ENCODE measurements around the gene NSMCE1. TPM values are rescaled to one million over a fixed set of nuclear protein-coding genes. Genes with fewer than 3 reads are reported as not detected.

The NSMCE1 gene
- total and polyA plus RNA-seq, 2 of the 4 experiments (the other 2 are of a cell fraction) = 47.5 to 120 TPM

GRCh38 chr16:27203507-27204311, 64.9 kb downstream of the NSMCE1 start, which contains the start of gene KDM8:
Gene KDM8 (plus strand): TSS chr16:27203526. CDS start chr16:27210124, 6,598 bp downstream.
- Histone ChIP-seq H3K9ac (ENCODE audit: low read depth, low read length) (peak within 1 kb of the TSS; percentile 99), H4K20me1 (ENCODE audit: insufficient read depth, low read length) (no peaks in the 10 kb centered on the region), H3K14ac (replicated peaks; ENCODE audit: low read depth, low read length) (peak within 1 kb of the TSS; percentile 100), H3K27ac (ENCODE audit: insufficient read depth, low read length) (peak within 1 kb of the TSS; percentile 96), H3K4me1 (ENCODE audit: control insufficient read depth, insufficient read depth, low read length) (peaks cover 2% of the 10 kb centered on the region), H3K9me3 (ENCODE audit: control insufficient read depth, insufficient read depth, low read length) (no peaks in the 10 kb centered on the region), H3K23ac (ENCODE audit: low read depth, low read length) (peak within 1 kb of the TSS; percentile 99), H2BK15ac (ENCODE audit: low read depth, low read length) (peak within 1 kb of the TSS; percentile 100), H3K79me1 (ENCODE audit: low read depth in 1 of 2, low read length in 2 of 2) (peaks cover 15 to 27% of the 10 kb centered on the region in 2 experiments; a peak in 2 of 4 replicates), H3K18ac (ENCODE audit: low read depth, low read length) (peak within 1 kb of the TSS; percentile 98), H2BK20ac (ENCODE audit: low read depth, low read length) (peak within 1 kb of the TSS; percentile 88; the same call in 1 of the 2 replicates), H3K4ac (ENCODE audit: low read depth, low read length) (peak within 1 kb of the TSS; percentile 100), H3K4me2 (ENCODE audit: low read depth, low read length) (peak within 1 kb of the TSS; percentile 79), H3K4me3 (ENCODE audit: insufficient read depth, low read depth, low read length) (peak within 1 kb of the TSS; percentile 68), H2AK5ac (ENCODE audit: low read depth, low read length) (peak within 1 kb of the TSS; percentile 94), H4K5ac (ENCODE audit: low read depth, low read length) (peak within 1 kb of the TSS; percentile 99), H2BK120ac (ENCODE audit: low read depth, low read length) (peak within 1 kb of the TSS; percentile 98), H3K27me3 (ENCODE audit: control insufficient read depth, insufficient read depth, low read length) (no peaks in the 10 kb centered on the region), H3K36me3 (ENCODE audit: control insufficient read depth, insufficient read depth, low read length) (no peaks in the 10 kb centered on the region), H2AFZ (replicated peaks; ENCODE audit: low read length, poor library complexity) (peak within 1 kb of the TSS; percentile 100), H2BK5ac (ENCODE audit: low read depth, low read length, poor library complexity, severe bottlenecking) (peak within 1 kb of the TSS; percentile 97), H3K56ac (ENCODE audit: extremely low read depth, insufficient read depth, low read length) (peak within 1 kb of the TSS; percentile 100), H2AK9ac (replicated peaks; ENCODE audit: low read depth, low read length, poor library complexity) (peak within 1 kb of the TSS; percentile 94), H4K91ac (ENCODE audit: insufficient read depth, low read depth, low read length) (peak within 1 kb of the TSS; percentile 100), H3K9me1 (ENCODE audit: insufficient read depth, low read length) (peaks cover 3% of the 10 kb centered on the region), H4K8ac (ENCODE audit: low read depth in 2 of 2, low read length in 2 of 2) (peak within 1 kb of the TSS; percentile 90 to 100)
- peak; percentile 96 for ATAC-seq (ENCODE audit: low read depth)
- POLR2A ChIA-PET (ENCODE audit: unreplicated experiment) = interaction anchor here (1.1 to 1.5 kb wide), 2 partner anchors 18 to 26 kb away, joined by 5 read pairs; no protein-coding TSS in a partner anchor
- 0% methylated on average over 30 of the region's 70 CpGs; no CpG with 5 or more reads in 1 of the 2 experiments for WGBS, 2 experiments (ENCODE audit: extremely low coverage in 2 of 2, insufficient read length in 1 of 2)
- TF ChIP-seq MAZ (IDR thresholded peaks at IDR 0.05; ENCODE audit: borderline replicate concordance, low read depth, low read length) = no peak
- TF ChIP-seq POLR2A (IDR thresholded peaks at IDR 0.05; ENCODE audit: low read depth, low read length) = peak; percentile 74
- TF ChIP-seq CEBPB (IDR thresholded peaks at IDR 0.05; ENCODE audit: low read depth, low read length) = no peak
- no peak for TF ChIP-seq CTCF (conservative IDR thresholded peaks at IDR 0.05; ENCODE audit: low read depth, low read length)
- peak; percentile 55 for TF ChIP-seq USF2 (IDR thresholded peaks at IDR 0.05; ENCODE audit: low read depth, low read length)
- DNase-seq = peak; percentile 99
- intact Hi-C loops (cut with micrococcal nuclease) = loop anchor here (1.0 kb wide), 1 partner anchor 40 kb away; no protein-coding TSS in a partner anchor
- dilution Hi-C loops (cut with HindIII; ENCODE audit: low sequenced_read_pairs, unreplicated experiment) = no loop called here
- in situ Hi-C loops (cut with MboI; ENCODE audit: low sequenced_read_pairs) = no loop called here
- CTCF ChIA-PET = interaction anchor here (0.6 to 1.5 kb wide), 3 partner anchors 19 to 164 kb away, joined by 3 to 5 read pairs (median 3); no protein-coding TSS in a partner anchor
- no TSS peak for BruUV-seq (replicated peaks)
